Sigmoid colon (tissue), 4 donors: ENCODE data around the gene RPS19.

Source experiments
- EP300 ChIP-seq, 4 donors: sonication (generic); formaldehyde crosslinking; IDR thresholded peaks; one replicate each; pipeline ENCODE4 v1.6.1; 2017; ENCODE audit warnings: antibody characterized with exemption in 4 of 4
- POLR2A ChIP-seq, 2 donors: fragments of 450-650 bp; IDR thresholded peaks; one replicate each; pipeline ENCODE4 v1.6.1; 2016; ENCODE audit warnings: antibody characterized with exemption in 2 of 2, mild to moderate bottlenecking in 2 of 2, moderate library complexity in 2 of 2
- POLR2AphosphoS5 ChIP-seq, 4 donors: sonication (generic); formaldehyde crosslinking; IDR thresholded peaks; one replicate each; pipeline ENCODE4 v1.6.1; 2017; ENCODE audit warnings: antibody characterized with exemption in 4 of 4
- TF ChIP-seq, protein P1 (sequence below), 4 experiments: fragments of 450-650 bp in 3 of 4; fragments of 200-600 bp in 1 of 4; IDR thresholded peaks; one replicate each; pipeline ENCODE4 v1.5.1; 2016 to 2019; ENCODE audit warnings: antibody characterized with exemption in 4 of 4, mild to moderate bottlenecking in 3 of 4, moderate library complexity in 2 of 4

DNA sequence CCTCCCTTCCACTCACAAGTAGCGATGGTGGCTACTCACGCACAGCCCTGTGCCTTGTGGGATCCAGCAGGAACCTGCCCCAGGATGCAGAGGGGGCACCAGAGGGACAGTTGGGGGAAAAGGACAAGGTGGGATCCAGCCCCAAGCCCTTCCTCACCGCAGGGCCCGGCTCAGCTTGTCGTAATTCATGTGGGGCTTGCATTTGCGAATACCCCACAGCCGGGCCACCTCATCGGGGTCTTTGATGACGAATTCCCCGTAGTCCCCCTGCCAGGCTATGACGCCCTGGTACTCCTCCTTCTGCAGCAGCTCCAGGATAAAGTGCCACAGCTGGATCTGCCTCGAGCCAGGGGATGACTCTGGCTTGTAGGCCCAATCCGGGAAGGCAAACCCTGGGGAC, 49.7 kb downstream of the RPS19 start:
- TF ChIP-seq, protein P1, sequence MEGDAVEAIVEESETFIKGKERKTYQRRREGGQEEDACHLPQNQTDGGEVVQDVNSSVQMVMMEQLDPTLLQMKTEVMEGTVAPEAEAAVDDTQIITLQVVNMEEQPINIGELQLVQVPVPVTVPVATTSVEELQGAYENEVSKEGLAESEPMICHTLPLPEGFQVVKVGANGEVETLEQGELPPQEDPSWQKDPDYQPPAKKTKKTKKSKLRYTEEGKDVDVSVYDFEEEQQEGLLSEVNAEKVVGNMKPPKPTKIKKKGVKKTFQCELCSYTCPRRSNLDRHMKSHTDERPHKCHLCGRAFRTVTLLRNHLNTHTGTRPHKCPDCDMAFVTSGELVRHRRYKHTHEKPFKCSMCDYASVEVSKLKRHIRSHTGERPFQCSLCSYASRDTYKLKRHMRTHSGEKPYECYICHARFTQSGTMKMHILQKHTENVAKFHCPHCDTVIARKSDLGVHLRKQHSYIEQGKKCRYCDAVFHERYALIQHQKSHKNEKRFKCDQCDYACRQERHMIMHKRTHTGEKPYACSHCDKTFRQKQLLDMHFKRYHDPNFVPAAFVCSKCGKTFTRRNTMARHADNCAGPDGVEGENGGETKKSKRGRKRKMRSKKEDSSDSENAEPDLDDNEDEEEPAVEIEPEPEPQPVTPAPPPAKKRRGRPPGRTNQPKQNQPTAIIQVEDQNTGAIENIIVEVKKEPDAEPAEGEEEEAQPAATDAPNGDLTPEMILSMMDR (IDR thresholded peaks at IDR 0.05), result no peak
- no peak for TF ChIP-seq POLR2A (IDR thresholded peaks at IDR 0.05)
- no peak for TF ChIP-seq EP300 (IDR thresholded peaks at IDR 0.05)
- TF ChIP-seq POLR2AphosphoS5 (IDR thresholded peaks at IDR 0.05), result no peak
